Fibroblast of the conjunctiva (primary cell): ENCODE measurements around the gene PAX7.

Experiments used
- DNase-seq: peaks from one replicate; pipeline ENCODE4 v3.0.0-alpha.2; 2010; ENCODE audit warnings: low read depth

PAX7 gene

DNA sequence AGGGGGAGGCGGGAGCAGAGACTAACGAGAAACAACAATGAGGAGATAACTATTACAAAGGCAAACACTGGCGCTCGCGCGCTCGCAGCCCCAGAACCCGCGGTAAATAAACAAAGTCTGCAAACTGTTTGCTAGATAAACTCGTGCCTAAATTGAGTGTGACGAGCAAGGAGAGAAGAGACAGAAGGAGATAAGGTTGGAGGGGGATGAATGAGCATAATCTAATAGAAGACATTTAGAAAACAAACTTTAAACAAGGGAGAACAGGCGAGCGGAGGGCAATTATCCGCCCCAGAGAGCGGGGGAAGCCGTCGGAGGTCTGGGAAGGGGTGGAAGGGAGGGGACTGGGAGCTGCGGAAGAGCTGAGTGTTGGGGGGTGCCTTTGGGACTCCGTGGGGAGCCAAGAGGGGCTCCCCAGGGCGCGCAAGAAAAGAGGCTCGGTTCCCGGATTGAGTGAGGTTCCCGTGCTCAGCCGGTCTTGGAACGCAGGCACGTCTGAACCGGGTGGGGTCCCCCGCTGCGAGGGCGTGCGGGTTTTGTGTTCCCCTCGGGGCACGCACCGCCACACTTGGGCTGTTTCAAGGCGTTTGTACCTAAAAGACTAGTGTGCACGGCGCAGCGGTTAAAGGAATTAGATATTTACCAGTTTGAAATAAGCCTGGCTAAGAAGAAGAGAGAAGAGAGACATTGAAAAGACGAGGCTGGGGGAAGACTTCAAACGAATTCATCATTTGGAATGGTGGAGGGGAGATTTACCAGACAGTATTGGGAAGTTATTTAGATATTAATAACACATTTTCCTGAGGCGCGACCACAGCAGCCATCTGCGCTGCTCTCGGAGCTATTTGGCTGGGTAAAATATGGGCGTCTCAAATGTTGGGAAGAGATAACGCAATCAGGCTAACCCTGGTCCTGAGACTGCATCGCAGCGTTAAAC is 10.6 kb downstream of the PAX7 start:
- no peak for DNase-seq

DNA sequence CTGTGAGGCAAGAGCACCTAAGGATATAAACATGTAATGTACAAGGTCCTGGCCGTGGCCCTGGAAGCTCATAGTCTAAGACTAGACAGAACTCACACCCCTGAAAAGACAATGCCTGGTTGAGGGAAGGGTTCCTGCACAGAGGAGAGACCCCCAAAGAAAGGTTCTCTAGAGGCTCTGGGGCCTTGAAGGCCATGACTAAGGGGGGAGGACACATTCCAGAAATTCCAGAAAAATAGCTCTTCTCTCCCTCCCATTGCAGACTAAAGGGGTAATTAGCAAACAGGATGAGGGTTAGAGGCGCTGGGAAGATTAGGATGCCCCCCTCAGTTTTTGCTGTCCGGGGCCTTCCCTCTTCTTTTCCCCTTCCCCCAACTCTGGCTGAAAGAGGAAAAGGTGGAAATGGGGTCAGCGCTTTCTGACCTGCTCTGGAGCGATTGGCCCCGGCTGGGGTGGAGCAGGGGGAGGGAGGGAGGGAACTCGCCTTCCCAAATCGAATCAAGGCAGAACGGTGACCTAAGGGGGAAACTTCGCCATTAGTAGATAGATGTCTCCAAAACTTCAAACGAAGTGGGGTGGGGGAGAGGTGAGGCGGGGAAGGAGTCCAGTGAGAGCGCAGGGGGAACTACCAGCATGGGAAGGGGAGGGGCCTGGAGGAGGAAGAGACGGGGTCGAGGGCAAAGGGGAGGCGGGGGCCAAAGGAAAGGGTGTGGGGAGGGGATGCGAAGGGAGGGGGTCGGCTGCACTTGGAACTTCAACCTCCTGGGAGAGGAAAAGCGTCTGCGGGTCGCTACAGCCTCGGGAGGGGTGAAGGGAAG is 11.8 kb downstream of the PAX7 start:
- no peak for DNase-seq

DNA sequence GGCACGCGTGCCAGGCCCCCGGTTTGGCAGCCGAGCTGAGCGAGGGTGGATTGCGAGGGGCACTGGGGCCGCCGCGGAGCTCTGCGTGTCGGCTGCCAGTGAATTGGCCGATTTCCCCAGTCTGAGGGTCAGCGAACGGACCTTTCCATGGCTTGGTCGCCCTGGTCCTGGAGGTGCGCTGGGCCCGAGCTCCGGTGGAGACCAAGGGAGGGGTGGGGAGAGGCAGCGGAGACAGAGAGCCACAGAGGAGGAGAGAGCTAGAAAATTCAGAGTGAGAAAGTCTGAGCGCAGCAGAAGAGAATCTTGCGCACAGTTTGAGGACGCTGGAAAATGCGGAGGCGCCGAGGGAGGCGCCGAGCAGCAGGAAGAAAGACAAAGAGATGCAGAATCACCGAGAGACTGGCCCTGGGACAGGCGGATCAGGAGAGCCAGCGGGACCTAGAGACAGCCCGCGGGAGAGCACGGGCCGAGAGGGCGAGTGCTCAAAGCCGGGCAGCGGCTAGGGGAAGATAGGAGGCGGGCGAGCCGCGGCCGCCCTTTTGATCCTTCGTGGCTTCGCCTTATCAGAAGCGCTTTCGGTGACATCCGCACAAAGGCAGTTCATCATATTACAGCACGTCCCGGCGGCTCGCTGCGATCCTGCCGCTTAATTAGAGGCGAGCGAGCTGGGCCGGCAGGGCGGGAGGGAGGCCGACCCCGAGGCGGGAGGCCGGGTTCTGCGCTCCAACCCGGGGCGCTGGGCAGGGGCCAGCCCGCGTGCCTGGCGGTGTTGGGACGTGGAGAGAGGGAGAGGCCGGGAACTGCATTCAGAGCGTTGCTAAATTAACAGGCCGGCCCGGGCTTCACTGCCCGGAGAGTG is 12.7 kb downstream of the PAX7 start:
- no peak for DNase-seq

DNA sequence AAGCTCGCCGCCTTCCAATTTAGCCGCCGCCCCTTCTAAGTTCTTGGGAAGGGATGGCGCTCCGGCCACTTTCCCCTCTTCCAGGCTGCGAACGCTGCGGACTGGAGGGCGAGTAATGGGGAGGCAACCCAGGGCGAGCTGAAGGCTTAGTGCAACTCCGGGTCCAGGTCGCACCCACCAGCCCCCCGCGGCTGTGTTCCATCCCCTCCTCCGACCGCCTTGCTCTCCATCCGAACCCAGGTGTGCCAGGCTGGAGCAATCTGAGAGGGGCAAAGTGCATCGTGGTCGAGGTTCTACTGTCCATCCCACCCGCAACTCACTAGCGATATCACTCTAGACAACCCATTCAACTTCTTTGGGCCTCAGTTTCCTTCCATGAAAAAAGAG is 13.4 kb downstream of the PAX7 start:
- DNase-seq = no peak

DNA sequence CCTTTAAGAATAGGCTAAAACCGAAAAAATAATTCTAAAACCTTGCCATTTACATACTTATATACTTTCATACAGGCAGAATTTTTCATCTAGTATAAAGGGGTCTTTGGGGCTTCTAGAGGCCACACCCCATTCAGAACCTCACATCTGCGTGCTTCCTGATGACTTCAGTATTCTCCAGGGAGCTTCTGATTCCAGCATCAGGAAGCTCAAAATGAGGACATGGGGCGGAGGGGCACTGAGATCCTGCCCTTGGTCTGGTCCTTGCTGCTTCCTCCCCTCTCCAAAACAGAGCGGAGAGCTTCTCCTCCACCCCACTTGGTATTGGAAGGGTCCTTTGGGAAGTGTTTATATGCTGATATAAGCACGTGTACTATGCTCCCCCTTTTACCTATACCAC is 13.8 kb downstream of the PAX7 start:
- DNase-seq = no peak

DNA sequence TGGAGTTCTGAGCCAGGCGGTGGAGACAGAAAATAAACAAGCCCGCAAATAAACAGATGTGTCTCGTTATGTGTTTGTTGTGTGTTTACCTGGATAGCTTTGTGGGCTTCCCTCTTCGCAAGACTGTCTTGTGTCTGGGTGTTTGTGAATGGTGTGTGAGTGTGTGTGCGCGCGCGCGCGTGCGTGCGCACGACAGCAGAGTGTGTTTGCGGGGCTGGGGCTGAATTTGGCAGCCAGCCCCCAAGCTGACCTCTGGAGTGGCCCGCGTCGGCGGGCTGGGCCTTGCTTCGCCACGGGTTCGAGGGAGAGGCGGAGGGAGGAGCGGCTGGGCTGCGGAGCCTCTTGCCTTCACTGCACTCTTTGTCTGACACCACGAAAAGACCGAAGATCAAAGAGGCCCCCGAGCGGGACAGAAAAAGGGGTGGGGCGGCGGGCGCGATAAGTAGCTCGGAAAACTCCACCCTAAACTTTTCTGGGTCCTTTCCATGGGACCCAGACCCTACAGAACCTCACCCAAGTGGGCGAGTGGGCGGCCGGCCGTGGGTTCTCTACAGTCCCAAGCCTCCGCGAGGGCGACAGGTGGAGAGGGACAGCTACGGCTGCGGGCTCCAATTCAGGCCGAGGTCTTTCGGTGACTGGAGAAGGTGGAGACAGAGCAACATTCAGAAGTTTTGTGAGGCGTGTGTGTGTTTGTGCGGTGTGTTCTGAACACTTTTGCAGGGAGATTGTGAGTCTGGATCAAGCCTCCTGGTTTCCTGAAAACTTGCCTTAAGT is 14.5 kb downstream of the PAX7 start:
- no peak for DNase-seq

DNA sequence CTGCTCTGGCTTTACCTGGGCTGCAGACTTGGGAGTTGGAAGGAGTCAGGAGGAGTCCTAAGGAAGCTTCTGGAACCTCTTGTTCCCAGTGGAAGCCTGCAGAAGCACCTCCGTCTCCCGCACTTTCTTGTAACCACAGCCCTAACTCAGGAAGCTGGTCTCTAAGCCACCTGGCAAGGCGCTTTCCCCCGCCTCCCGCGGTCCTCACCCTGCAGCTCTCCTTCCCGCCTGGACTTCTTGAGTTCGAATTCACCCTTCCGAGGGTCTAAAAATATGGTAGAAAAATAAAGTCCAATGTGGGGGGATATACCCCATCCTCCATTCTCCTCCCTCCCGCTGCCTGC is 15.1 kb downstream of the PAX7 start:
- DNase-seq = no peak

DNA sequence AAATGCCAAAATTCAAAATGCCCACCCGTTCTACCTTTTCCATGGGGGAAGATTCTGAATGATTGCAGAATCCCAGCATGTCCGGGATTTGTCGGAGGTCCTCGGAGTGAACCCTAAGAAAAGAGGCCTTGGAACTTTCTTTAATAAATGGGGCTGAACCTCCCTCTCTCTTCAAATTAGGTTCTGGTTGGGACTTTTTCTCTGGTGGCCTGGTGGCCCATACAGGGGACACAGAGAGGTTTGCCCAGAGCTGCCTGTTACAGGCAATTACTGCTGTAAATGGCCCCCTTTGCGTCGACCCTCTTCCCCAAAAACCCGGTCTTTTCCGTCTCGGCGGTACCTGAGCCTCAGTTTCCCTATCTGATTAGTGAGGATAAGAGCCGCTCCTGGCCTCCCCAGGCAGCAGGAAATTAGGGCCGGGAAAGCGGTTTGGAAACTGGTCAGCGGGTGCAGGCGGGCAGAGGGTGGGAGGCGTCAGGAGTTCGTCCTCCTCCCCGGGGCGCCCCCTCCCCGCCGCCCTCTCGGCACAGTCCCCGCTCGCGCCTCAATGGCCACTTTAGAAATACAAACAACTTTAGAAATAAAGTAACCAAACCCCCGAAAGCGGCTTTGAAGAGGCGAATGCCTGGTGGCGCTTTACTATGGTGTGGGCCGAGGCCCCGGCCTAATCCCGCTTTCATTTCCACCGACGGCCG is 15.6 kb downstream of the PAX7 start:
- DNase-seq = no peak

DNA sequence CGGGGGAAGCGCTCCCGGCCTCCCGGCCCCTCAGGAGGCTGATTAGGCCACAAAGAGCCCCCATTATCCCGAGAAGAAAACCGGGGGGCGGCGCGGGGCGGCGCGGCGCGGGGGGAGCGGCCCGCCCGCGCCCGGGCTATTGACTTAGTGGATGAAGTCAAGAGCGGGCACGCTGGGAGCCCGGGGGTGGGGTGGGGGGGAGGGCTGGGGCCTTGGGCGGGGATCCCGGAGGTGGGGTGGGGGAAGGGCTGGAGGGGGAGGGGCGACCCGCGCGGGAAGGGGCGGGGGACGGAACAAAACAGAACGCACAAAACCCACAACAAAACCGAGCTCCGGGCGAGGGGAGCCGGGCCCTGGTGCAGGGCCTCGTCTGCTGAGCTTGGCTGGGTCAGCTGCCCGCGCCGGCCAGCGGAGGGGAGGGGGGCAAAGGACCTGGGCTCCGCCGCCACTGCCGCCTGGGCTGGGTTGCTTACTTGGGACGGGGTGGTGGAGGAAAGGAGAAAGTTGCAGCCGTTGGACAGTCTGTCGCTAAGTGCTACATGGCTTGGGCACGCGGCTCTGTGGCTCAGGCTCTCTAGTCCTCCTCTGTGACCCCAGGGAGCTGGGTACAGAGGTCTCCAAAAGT is 16.3 kb downstream of the PAX7 start:
- no peak for DNase-seq

DNA sequence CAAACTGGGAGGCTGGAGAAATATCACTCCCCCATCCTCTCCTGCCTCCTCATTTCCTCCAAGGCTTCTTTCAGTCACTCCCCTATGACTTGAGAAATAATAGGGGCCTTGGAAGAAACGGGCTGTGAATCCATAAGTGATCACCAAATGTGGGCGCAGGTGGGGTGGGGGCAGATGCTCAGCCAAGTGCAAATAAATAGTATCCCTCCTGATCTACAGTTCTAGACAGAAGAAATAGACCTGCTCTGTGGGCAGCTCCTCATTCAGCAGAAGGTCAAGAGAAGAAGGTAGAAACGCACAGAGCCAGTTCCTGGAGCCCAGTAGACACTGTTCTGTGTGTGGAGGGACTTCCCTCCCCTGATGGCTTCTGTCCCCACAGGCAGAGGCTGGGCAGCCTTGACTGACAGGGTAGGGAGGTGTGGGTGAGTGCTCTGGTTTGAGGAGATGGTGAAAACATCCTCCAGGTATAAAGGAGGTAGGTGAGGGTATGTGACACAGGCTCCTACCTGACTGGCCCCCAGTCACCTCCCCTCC is 17.1 kb downstream of the PAX7 start:
- DNase-seq = no peak

DNA sequence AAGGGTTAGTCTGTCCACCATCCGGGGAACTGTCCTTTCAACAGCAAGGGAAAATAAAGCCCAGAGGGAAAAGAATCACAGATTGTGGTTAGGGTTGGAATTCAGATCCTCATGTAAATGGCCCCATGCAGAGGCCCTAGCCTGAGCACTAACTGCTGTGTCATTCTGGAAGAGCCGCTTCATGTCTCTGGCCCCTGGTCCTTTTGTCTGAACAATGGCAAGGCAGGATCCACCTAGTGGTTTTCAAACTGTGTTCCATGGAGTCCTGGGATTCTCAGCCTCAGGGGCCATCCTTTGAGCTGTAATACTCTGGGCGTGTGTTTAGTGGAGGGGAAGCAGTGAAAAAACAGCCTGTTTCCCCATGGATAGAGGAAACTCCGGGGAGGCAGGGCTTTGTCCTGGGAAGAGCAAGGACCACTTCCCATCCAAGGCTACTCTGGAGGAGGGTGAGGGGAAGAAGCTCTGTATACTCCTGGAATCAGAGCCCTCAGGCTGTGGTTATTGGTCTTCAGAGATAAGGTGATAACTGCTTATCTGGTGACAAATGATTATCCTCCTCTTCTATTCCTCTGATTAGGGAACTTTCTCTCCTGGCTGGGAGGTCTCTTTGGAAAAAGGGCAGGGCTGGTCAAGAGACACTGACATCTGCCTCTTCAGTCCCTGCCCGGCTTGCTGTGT is 19.2 kb downstream of the PAX7 start:
- DNase-seq = no peak

DNA sequence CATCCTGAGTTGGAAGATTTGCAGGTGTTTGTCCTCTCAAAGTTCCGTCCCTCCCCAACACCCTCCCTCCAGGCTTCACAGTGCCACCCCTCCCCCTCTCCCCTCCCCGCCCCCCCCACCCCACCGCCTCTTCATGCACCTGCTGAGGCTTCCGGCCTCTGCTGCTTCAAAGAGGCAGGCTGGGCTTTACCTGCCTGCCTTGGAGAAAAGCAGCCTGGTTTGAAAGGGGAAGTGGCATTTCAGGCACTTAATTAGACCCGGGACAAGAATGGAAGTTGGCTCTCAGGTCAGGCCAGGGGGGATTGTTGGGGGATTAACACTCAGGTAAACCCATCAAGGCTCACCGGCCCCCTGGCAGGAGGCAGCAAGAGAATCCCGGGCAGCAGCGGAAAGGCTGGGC is 21.1 kb downstream of the PAX7 start:
- no peak for DNase-seq

DNA sequence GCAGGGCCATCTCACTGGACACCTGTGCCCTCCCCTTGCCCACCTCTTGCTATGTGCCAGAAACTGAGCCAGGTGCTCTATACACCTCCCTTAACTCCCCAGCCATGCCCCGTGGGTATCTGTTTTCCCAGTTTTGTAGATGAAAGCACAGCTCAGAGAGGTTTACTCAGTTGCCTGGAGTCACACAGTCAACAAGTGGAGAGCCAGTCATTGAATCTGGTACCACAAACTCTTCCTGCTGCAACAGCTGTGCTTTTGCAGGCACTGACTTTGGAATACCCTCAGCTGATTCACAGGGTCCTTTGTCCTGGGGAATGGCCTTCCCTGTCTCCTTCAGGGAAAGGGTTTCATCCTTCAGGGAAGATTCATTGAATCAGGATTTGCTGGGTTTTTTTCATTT is 22.1 kb downstream of the PAX7 start:
- no peak for DNase-seq

DNA sequence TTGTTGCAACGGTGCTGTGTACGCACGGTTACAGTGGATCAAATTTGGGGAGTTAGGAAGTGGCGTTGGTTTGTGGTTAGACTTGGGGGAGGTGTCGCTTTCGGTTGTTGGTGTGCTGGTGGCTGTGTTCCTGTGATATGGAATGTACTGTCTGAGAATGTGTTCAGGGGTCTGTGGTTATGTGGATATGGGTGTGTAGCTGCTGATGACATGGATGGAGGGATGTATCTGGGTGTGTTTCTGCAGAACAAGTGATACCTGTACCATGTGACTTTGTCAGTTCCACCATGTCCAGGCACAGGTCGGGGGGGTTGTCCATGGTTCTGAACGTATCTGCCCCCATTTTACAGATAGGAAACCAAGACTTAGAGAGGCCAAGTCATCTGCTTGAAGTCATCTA is 22.7 kb downstream of the PAX7 start:
- no peak for DNase-seq

DNA sequence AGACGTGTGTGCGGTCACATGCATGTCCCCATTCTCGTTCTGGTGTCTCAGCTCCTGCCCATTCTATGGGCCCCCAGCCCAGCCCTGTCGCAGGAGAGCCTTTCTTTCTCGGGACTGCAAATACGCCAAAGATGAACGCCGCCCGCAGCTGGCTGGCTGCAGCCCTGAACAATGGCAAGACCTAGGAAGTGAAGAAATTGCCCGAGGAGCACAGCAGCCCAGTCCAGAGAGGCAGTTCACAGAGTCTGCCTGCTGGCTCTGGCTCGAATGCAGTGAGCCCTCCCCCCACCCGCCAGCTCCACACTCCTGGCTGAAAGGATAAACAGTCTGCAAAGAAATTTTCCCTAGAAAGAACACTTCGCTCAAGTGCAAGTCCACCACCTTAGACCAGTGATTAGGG is 23.3 kb downstream of the PAX7 start:
- DNase-seq = no peak

DNA sequence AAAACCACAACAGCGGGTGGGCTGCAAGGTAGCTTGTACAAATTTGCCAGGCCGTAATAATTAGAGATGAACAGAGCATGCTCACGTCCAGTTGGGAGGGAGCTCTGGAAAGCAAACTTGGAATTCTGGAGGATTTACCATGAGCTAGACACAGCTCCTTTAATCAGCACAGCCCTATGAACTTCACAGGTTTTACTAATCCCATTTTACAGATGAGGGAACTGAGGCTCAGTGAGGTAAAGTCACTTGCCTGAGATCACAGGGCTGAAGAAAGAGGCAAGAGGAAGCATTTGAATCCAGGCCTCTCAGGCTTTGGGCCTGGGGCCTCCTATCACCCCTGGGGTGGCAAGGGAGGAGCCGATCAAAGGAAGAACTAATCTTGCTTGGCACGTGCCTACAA is 24.0 kb downstream of the PAX7 start:
- no peak for DNase-seq

DNA sequence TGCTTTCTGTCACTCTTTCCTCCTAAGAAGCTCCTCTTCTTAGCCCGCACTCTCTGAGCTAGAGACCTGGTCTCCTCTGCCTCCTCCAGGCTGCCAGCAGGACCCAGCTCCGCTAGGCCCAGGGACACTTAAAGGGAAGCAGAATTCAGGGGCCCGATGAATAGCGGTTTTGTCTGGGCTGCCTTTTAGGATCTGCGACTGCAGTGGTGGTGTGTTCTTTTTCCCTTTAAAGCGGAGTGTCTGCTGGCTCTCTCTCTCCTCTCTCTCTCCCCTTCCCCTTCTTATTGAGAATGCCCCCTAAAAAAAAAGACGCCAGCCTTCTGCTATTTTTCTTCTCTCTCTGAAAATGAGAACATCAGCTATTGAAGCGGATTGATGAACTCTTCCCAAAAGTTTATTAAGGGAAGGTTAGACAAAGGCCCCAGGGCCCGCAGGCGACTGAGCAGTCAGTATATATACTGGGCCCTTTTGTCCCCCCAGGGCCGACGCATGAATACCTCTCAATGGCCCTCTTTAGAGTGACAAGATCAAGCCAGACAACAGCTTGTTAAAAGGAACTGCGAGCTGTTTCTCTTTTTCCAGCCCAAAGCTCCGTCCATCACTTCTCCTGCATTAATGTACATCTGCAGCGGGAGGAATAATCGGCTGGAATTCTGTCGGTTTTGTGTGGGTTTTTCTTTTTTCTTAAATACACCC is 27.0 kb downstream of the PAX7 start:
- DNase-seq = no peak

DNA sequence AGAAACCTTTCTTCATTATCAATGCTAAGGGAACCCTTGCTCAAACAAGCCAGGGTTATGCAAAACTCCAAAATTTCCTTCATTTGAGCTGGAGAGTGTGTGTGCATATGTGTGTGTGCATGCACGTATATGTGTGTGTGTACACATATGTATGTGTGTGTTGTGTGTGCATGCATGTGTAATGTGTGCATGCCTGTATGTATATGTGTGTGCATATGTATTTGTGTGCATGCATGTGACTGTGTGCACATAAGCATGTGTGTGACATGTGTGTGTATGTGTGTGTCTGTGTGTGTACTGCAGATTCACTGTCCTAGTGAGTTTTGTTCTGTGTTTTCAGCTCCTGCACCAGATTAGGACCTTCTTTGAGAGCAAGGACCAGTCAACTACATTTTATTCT is 28.2 kb downstream of the PAX7 start:
- DNase-seq = no peak
